CD14-positive monocyte (primary cell): ENCODE results near the gene ELOVL1. TPM values are rescaled to one million over a fixed set of nuclear protein-coding genes. Genes with fewer than 3 reads are reported as not detected.

Experiments
- DNase-seq, 3 donors: peaks; one replicate each; pipeline ENCODE4 v3.0.0-alpha.2; 2011 to 2022
- H2AFZ ChIP-seq: 2 replicates; pipeline ENCODE4 v1.6.0; 2012; ENCODE audit warnings: mild to moderate bottlenecking, low read depth, low read length, inconsistent platforms; ENCODE audit not compliant: insufficient read depth, poor library complexity, severe bottlenecking
- H3K27ac ChIP-seq, 2 donors: 1 replicate in 1 of 2; 2 replicates in 1 of 2; pipeline ENCODE4 v1.5.1; 2012 to 2013; ENCODE audit warnings: low read length in 2 of 2, control low read depth in 1 of 2, inconsistent platforms in 1 of 2, low read depth in 1 of 2, mild to moderate bottlenecking in 1 of 2
- H3K27me3 ChIP-seq, 2 donors: one replicate each; pipeline versions ENCODE4 v1.6.0 to v1.6.1; 2011 to 2013; ENCODE audit warnings: low read length in 2 of 2; ENCODE audit not compliant: control insufficient read depth in 2 of 2, insufficient read depth in 2 of 2
- H3K36me3 ChIP-seq, 2 donors: replicated peaks in 1 of 2; 1 replicate in 1 of 2; 2 replicates in 1 of 2; pipeline versions ENCODE4 v1.5.1 to v1.6.1; 2012 to 2013; ENCODE audit warnings: low read length in 2 of 2, control low read depth in 1 of 2, inconsistent platforms in 1 of 2, mild to moderate bottlenecking in 1 of 2; ENCODE audit not compliant: insufficient read depth in 2 of 2, control insufficient read depth in 1 of 2
- H3K4me1 ChIP-seq, 2 donors: 1 replicate in 1 of 2; 2 replicates in 1 of 2; pipeline versions ENCODE4 v1.5.1 to v1.6.1; 2012 to 2013; ENCODE audit warnings: low read length in 2 of 2, control low read depth in 1 of 2, inconsistent platforms in 1 of 2, mild to moderate bottlenecking in 1 of 2, moderate library complexity in 1 of 2; ENCODE audit not compliant: insufficient read depth in 2 of 2, control insufficient read depth in 1 of 2
- H3K4me2 ChIP-seq: replicated peaks from 2 replicates; pipeline ENCODE3; 2012; ENCODE audit warnings: low read length, moderate library complexity, mild to moderate bottlenecking; ENCODE audit not compliant: poor library complexity, severe bottlenecking; ENCODE audit errors: extremely low read depth
- H3K4me3 ChIP-seq, 3 experiments: fragments of 200-600 bp in 1 of 3; sonication (generic) in 1 of 3; replicated peaks in 1 of 3; 1 replicate in 2 of 3; 2 replicates in 1 of 3; pipeline ENCODE4 v1.5.1; 2011 to 2013; ENCODE audit warnings: low read length in 3 of 3, mild to moderate bottlenecking in 3 of 3, control low read depth in 2 of 3, low read depth in 2 of 3, inconsistent platforms in 1 of 3, moderate library complexity in 1 of 3
- H3K79me2 ChIP-seq: 2 replicates; pipeline ENCODE4 v1.6.0; 2012; ENCODE audit warnings: mild to moderate bottlenecking, control low read depth, inconsistent platforms, low read length, moderate library complexity; ENCODE audit not compliant: insufficient read depth
- H3K9ac ChIP-seq: 2 replicates; pipeline ENCODE4 v1.6.0; 2017; ENCODE audit warnings: low read length, mild to moderate bottlenecking; ENCODE audit not compliant: insufficient read depth, poor library complexity, severe bottlenecking
- H3K9me3 ChIP-seq, 2 donors: replicated peaks in 1 of 2; 1 replicate in 1 of 2; 2 replicates in 1 of 2; pipeline versions ENCODE4 v1.5.1 to v1.6.1; 2012 to 2013; ENCODE audit warnings: low read length in 2 of 2, control low read depth in 1 of 2; ENCODE audit not compliant: control insufficient read depth in 1 of 2, insufficient read depth in 1 of 2
- H4K20me1 ChIP-seq: 2 replicates; pipeline ENCODE4 v1.6.0; 2012; ENCODE audit warnings: mild to moderate bottlenecking, low read length, control low read depth, moderate library complexity; ENCODE audit not compliant: insufficient read depth
- H3K27ac Mint-ChIP-seq, 7 donors: one replicate each; pipeline ENCODE4 v1.8.0; 2020; ENCODE audit warnings: mild to moderate bottlenecking in 7 of 7, mixed read lengths in 7 of 7, moderate library complexity in 6 of 7, inconsistent platforms in 2 of 7
- H3K27me3 Mint-ChIP-seq, 3 donors: one replicate each; pipeline ENCODE4 v1.8.0; 2021 to 2022; ENCODE audit warnings: low read depth in 3 of 3, mild to moderate bottlenecking in 3 of 3, mixed read lengths in 3 of 3, moderate library complexity in 3 of 3, inconsistent platforms in 1 of 3
- H3K36me3 Mint-ChIP-seq, 2 donors: one replicate each; pipeline ENCODE4 v1.8.0; 2020; ENCODE audit warnings: mixed read lengths in 2 of 2, inconsistent platforms in 1 of 2, mild to moderate bottlenecking in 1 of 2
- H3K4me1 Mint-ChIP-seq: one replicate; pipeline ENCODE4 v1.8.0; 2020; ENCODE audit warnings: mild to moderate bottlenecking, mixed read lengths
- H3K4me3 Mint-ChIP-seq, 2 donors: one replicate each; pipeline ENCODE4 v1.8.0; 2020; ENCODE audit warnings: mild to moderate bottlenecking in 2 of 2, mixed read lengths in 2 of 2, moderate library complexity in 1 of 2
- H3K9me3 Mint-ChIP-seq, 7 donors: one replicate each; pipeline ENCODE4 v1.8.0; 2020 to 2022; ENCODE audit warnings: mixed read lengths in 7 of 7, mild to moderate bottlenecking in 6 of 7, moderate library complexity in 6 of 7, inconsistent platforms in 2 of 7
- WGBS: methylation state at CpG from one replicate; pipeline ENCODE4 v1.1.5; 2013; ENCODE audit warnings: missing lambda C conversion rate; ENCODE audit not compliant: insufficient coverage; 5-methylcytosine and 5-hydroxymethylcytosine counted together
- intact Hi-C, 2 donors: fragments of 100-400 bp; cut with micrococcal nuclease; formaldehyde crosslinking; loops; one replicate each; pipeline versions ENCODE4 v1.15.0 to v1.15.1; 2023
- polyA plus RNA-seq, 3 donors: library from polyadenylated mRNA; depleted of rRNA in 1 of 3; unstranded in 2 of 3; stranded (reverse) in 1 of 3; fragments of 300-500 nt in 2 of 3; fragments of >200 nt in 1 of 3; fragmentation: Illumina TruSeq in 2 of 3; gene quantifications; 1 replicate in 2 of 3; 2 replicates in 1 of 3; pipeline ENCODE4 v1.2.3, GENCODE V29; 2012 to 2021
- TF ChIP-seq, protein P1 (sequence below): fragments of 200-600 bp; IDR thresholded peaks from one replicate; pipeline ENCODE4 v1.8.0; 2022; ENCODE audit warnings: antibody characterized with exemption, mild to moderate bottlenecking

ELOVL1 gene
- polyA plus RNA-seq, 3 donors, result 135 to 151 (median 148) TPM

DNA sequence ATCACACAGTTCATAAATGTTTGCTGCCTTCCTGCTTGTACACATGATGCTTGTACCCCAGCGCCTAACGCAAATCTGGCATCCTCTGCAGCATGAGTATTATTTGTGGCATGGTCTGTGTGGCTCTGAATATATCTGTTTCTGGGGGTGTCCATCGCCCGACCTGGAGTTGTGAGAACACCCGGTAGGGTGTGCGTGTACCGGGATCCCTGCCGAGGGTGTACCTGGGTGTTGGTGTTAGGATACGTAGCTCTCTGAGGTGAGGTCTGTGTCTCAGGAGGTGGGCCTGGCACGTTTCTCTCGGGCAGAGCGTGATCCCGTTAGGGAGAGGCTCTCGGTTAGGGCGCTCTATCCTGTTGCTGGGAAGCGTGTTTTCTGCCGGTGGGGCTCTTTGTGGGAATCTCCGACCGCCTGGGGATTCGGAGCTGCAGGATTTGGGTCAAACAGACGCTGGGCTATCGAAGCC is 19.4 kb downstream of the ELOVL1 start:
- 92% methylated on average over 22 of the region's 22 CpGs for WGBS
- Histone ChIP-seq H3K9me3 (no peaks in the 10 kb centered on the region), H3K9ac (peak overlapping the region; percentile 46), H4K20me1 (no peaks in the 10 kb centered on the region), H3K27ac (no peak overlapping the region), H3K4me3 (peak overlapping the region in 1 of 3 experiments; percentile 63), H3K36me3 (no peaks in the 10 kb centered on the region), H3K4me1 (no peaks in the 10 kb centered on the region), H3K27me3 (no peaks in the 10 kb centered on the region), H3K79me2 (no peaks in the 10 kb centered on the region), H3K4me2 (peak overlapping the region; percentile 63), H2AFZ (peak overlapping the region; percentile 61)
- Mint-ChIP-seq H3K4me3 (peak overlapping the region; percentile 49 to 55), H3K4me1 (peaks cover 16% of the 10 kb centered on the region), H3K27ac (no peak overlapping the region), H3K36me3 (no peaks in the 10 kb centered on the region), H3K27me3 (peaks cover 2 to 5% (median 2%) of the 10 kb centered on the region in 3 donors), H3K9me3 (no peaks in the 10 kb centered on the region)
- TF ChIP-seq, protein P1, sequence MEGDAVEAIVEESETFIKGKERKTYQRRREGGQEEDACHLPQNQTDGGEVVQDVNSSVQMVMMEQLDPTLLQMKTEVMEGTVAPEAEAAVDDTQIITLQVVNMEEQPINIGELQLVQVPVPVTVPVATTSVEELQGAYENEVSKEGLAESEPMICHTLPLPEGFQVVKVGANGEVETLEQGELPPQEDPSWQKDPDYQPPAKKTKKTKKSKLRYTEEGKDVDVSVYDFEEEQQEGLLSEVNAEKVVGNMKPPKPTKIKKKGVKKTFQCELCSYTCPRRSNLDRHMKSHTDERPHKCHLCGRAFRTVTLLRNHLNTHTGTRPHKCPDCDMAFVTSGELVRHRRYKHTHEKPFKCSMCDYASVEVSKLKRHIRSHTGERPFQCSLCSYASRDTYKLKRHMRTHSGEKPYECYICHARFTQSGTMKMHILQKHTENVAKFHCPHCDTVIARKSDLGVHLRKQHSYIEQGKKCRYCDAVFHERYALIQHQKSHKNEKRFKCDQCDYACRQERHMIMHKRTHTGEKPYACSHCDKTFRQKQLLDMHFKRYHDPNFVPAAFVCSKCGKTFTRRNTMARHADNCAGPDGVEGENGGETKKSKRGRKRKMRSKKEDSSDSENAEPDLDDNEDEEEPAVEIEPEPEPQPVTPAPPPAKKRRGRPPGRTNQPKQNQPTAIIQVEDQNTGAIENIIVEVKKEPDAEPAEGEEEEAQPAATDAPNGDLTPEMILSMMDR, result no peak
- DNase-seq, result no peak
- intact Hi-C loops, result no loop called here

DNA sequence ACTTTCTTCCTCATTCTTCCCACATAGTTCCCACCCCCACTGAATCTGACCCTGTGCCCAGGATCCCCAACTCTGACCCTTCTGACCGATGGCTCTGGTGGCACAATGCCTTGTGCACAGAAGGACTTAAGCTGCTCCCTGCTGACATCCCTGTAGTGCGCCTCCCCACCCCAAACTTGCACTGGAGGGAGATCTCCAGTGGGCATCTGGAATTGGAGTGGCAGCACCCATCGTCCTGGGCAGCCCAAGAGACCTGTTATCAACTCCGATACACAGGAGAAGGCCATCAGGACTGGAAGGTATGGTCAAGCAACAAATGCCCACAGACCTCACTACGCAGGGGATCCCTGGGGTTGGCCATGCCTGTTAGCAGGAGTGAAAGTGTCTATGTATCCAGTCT is 21.2 kb downstream of the ELOVL1 start:
- Mint-ChIP-seq H3K4me3 (no peak overlapping the region), H3K4me1 (peaks cover 10% of the 10 kb centered on the region), H3K36me3 (no peaks in the 10 kb centered on the region), H3K27me3 (peaks cover 0 to 5% (median 2%) of the 10 kb centered on the region in 3 donors), H3K27ac (no peak overlapping the region), H3K9me3 (no peaks in the 10 kb centered on the region)
- no peaks in the 10 kb centered on the region for H4K20me1 ChIP-seq
- no peak for DNase-seq
- H2AFZ ChIP-seq, result no peak overlapping the region
- H3K9ac ChIP-seq, result no peak overlapping the region
- H3K36me3 ChIP-seq, result no peaks in the 10 kb centered on the region
- no peak overlapping the region for H3K4me2 ChIP-seq
- no peak overlapping the region for H3K27ac ChIP-seq
- H3K4me3 ChIP-seq, result no peak overlapping the region
- H3K4me1 ChIP-seq, result no peaks in the 10 kb centered on the region
- no peaks in the 10 kb centered on the region for H3K79me2 ChIP-seq
- no peaks in the 10 kb centered on the region for H3K27me3 ChIP-seq
- WGBS, result 92% methylated on average over 3 of the region's 5 CpGs
- intact Hi-C loops, result no loop called here
- TF ChIP-seq, protein P1, result no peak
- H3K9me3 ChIP-seq, result no peaks in the 10 kb centered on the region
